CD4-positive, CD25-positive, alpha-beta regulatory T cell (primary cell): ENCODE data around the gene ANKS6. TPM values are rescaled to one million over a fixed set of nuclear protein-coding genes. Genes with fewer than 3 reads are reported as not detected.
A peak's percentile ranks its signal among the peaks of the same experiment; 100 is the strongest.

Source experiments
- ATAC-seq, 2 donors: fragments of 150-1000 bp; cut with Tn5 transposase; one replicate each; pipeline ENCODE4 v1.10.0; 2021; ENCODE audit warnings: low read depth in 2 of 2, moderate number of reproducible peaks in 2 of 2, moderate library complexity in 1 of 2
- DNase-seq, 3 donors: peaks; one replicate each; pipeline versions ENCODE4 v3.0.0 to v3.0.0-alpha.2; 2012 to 2022; ENCODE audit warnings: mixed read lengths in 1 of 3
- H3K27ac ChIP-seq: one replicate; pipeline ENCODE4 v1.7.0; 2013; ENCODE audit warnings: mild to moderate bottlenecking, low read length; ENCODE audit not compliant: insufficient read depth, poor library complexity, severe bottlenecking
- H3K27me3 ChIP-seq: one replicate; pipeline ENCODE4 v1.7.0; 2013; ENCODE audit warnings: low read length; ENCODE audit not compliant: control insufficient read depth, insufficient read depth
- H3K36me3 ChIP-seq: one replicate; pipeline ENCODE4 v1.7.0; 2013; ENCODE audit warnings: mild to moderate bottlenecking, low read length, moderate library complexity; ENCODE audit not compliant: control insufficient read depth, insufficient read depth
- H3K4me1 ChIP-seq: 2 replicates; pipeline ENCODE4 v1.7.0; 2013; ENCODE audit warnings: mild to moderate bottlenecking, low read length; ENCODE audit not compliant: insufficient read depth, control insufficient read depth, poor library complexity, severe bottlenecking
- H3K4me3 ChIP-seq: one replicate; pipeline ENCODE4 v1.7.0; 2013; ENCODE audit warnings: low read depth, mild to moderate bottlenecking, low read length, moderate library complexity
- H3K9me3 ChIP-seq, 2 experiments: 1 replicate in 1 of 2; 2 replicates in 1 of 2; pipeline ENCODE4 v1.7.0; 2013; ENCODE audit warnings: low read length in 2 of 2, mild to moderate bottlenecking in 1 of 2, moderate library complexity in 1 of 2; ENCODE audit not compliant: control insufficient read depth in 2 of 2
- H3K27ac Mint-ChIP-seq, 3 donors: one replicate each; pipeline ENCODE4 v1.8.0; 2020 to 2022; ENCODE audit warnings: mild to moderate bottlenecking in 3 of 3, mixed read lengths in 3 of 3, moderate library complexity in 2 of 3
- H3K27me3 Mint-ChIP-seq: one replicate; pipeline ENCODE4 v1.8.0; 2022; ENCODE audit warnings: mild to moderate bottlenecking, mixed read lengths
- H3K36me3 Mint-ChIP-seq: one replicate; pipeline ENCODE4 v1.8.0; 2020; ENCODE audit warnings: mixed read lengths
- H3K4me1 Mint-ChIP-seq, 4 donors: one replicate each; pipeline ENCODE4 v1.8.0; 2020 to 2022; ENCODE audit warnings: mixed read lengths in 4 of 4, mild to moderate bottlenecking in 1 of 4
- H3K4me3 Mint-ChIP-seq, 4 donors: one replicate each; pipeline ENCODE4 v1.8.0; 2020 to 2022; ENCODE audit warnings: mild to moderate bottlenecking in 4 of 4, mixed read lengths in 4 of 4, moderate library complexity in 3 of 4
- H3K9me3 Mint-ChIP-seq, 7 donors: one replicate each; pipeline ENCODE4 v1.8.0; 2020 to 2022; ENCODE audit warnings: mixed read lengths in 7 of 7, mild to moderate bottlenecking in 3 of 7, moderate library complexity in 2 of 7
- polyA plus RNA-seq, 4 donors: library from polyadenylated mRNA; unstranded; fragments of 300-500 nt; fragmentation: Illumina TruSeq; gene quantifications; one replicate each; pipeline ENCODE4 v1.2.3, GENCODE V29; 2021
- total RNA-seq: library from RNA; stranded (reverse); gene quantifications from one replicate; pipeline ENCODE4 v1.2.3, GENCODE V29; 2022

ANKS6 gene
- total and polyA plus RNA-seq, 5 donors from 2014 or later, result 2.4 to 8.2 (median 2.6) TPM

DNA sequence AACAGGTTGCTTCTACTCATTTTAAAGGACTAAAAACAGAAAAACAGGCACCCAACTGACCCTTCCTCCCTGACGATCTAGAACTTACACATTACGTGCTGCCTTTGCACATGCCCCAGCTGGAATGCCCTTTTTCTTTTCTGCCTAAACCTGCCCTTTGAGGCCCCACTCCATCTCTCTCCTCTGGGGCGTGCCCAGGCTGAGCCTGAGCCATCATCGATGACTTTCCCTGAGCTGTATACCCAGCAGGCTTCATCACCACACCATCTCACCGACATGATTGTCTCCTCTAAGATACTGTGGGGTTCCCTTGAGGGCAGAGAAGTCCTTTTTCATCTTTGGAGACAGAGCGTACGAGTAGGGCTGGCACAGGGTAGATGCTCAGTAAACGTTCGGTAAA lies 63.6 kb downstream of the ANKS6 start:
- ATAC-seq, result no peak
- no peaks in the 10 kb centered on the region for H3K36me3 ChIP-seq
- peaks cover 24% of the 10 kb centered on the region for H3K36me3 Mint-ChIP-seq
- H3K4me3 ChIP-seq, result no peak overlapping the region
- no peak overlapping the region for H3K27ac Mint-ChIP-seq
- no peak overlapping the region for H3K27ac ChIP-seq
- peak overlapping the region in 1 of 4 donors; percentile 1 for H3K4me3 Mint-ChIP-seq
- no peaks in the 10 kb centered on the region for H3K4me1 ChIP-seq
- DNase-seq, result no peak
- peaks cover 0 to 2% (median 0%) of the 10 kb centered on the region in 4 donors for H3K4me1 Mint-ChIP-seq
- no peaks in the 10 kb centered on the region for H3K9me3 ChIP-seq
- H3K27me3 Mint-ChIP-seq, result no peaks in the 10 kb centered on the region
- H3K9me3 Mint-ChIP-seq, result no peaks in the 10 kb centered on the region
- H3K27me3 ChIP-seq, result no peaks in the 10 kb centered on the region

- Mint-ChIP-seq H3K9me3 (no peaks in the 10 kb centered on the region), H3K27ac (no peak overlapping the region), H3K36me3 (peaks cover 19% of the 10 kb centered on the region), H3K4me3 (no peak overlapping the region), H3K27me3 (peaks cover 1% of the 10 kb centered on the region), H3K4me1 (peaks cover 0 to 2% (median 0%) of the 10 kb centered on the region in 4 donors)
- H3K4me1 ChIP-seq, result no peaks in the 10 kb centered on the region
- no peaks in the 10 kb centered on the region for H3K36me3 ChIP-seq
- ATAC-seq (no peak), DNase-seq (no peak)
- no peak overlapping the region for H3K27ac ChIP-seq
- no peak overlapping the region for H3K4me3 ChIP-seq
- H3K9me3 ChIP-seq, result no peaks in the 10 kb centered on the region
- no peaks in the 10 kb centered on the region for H3K27me3 ChIP-seq
These were observed 64.3 kb downstream of the ANKS6 start for GRCh38 chr9:98732091-98732490.

- H3K4me1 ChIP-seq, result no peaks in the 10 kb centered on the region
- no peak overlapping the region for H3K4me3 ChIP-seq
- Mint-ChIP-seq H3K36me3 (peaks cover 12% of the 10 kb centered on the region), H3K4me3 (no peak overlapping the region), H3K27ac (no peak overlapping the region), H3K4me1 (peaks cover 0 to 2% (median 0%) of the 10 kb centered on the region in 4 donors), H3K27me3 (peaks cover 6% of the 10 kb centered on the region), H3K9me3 (no peaks in the 10 kb centered on the region)
- DNase-seq (no peak), ATAC-seq (no peak)
- no peaks in the 10 kb centered on the region for H3K36me3 ChIP-seq
- no peaks in the 10 kb centered on the region for H3K9me3 ChIP-seq
- H3K27me3 ChIP-seq, result peaks cover 2% of the 10 kb centered on the region
- no peak overlapping the region for H3K27ac ChIP-seq
These were observed 65.5 kb downstream of the ANKS6 start for GRCh38 chr9:98730871-98731270.

- Mint-ChIP-seq H3K4me1 (peaks cover 0 to 2% (median 0%) of the 10 kb centered on the region in 4 donors), H3K27me3 (peaks cover 14% of the 10 kb centered on the region), H3K4me3 (no peak overlapping the region), H3K36me3 (no peaks in the 10 kb centered on the region), H3K27ac (no peak overlapping the region), H3K9me3 (peaks cover 0 to 7% (median 0%) of the 10 kb centered on the region in 7 donors)
- Histone ChIP-seq H3K9me3 (no peaks in the 10 kb centered on the region), H3K36me3 (no peaks in the 10 kb centered on the region), H3K4me3 (no peak overlapping the region), H3K4me1 (no peaks in the 10 kb centered on the region), H3K27ac (no peak overlapping the region), H3K27me3 (peaks cover 6% of the 10 kb centered on the region)
- ATAC-seq, result no peak
- no peak for DNase-seq
These were observed 67.9 kb downstream of the ANKS6 start for GRCh38 chr9:98728500-98728899.

DNA sequence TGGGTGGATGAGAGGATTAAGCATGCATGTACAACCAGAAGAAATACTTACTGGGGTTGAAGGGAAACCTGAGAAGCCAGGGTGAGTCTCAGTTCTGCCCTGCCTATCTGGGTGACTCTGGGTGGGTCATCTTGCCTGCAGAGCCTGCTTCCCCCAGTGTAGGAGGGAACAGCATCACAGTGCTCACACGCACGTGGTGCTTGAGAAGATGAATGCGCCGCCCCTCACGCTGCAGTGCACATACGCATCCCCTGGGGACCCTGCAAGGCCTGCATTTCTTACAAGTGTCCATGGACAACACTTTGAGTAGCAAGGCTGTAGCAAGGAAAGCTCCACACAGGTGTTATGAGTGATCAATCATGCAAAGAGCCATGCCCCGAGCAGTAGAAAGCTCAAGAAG lies 68.9 kb downstream of the ANKS6 start:
- H3K4me3 Mint-ChIP-seq, result no peak overlapping the region
- H3K9me3 Mint-ChIP-seq, result peaks cover 0 to 7% (median 3%) of the 10 kb centered on the region in 7 donors
- no peak overlapping the region for H3K4me3 ChIP-seq
- peaks cover 19% of the 10 kb centered on the region for H3K27me3 Mint-ChIP-seq
- H3K9me3 ChIP-seq, result no peaks in the 10 kb centered on the region
- H3K27ac ChIP-seq, result no peak overlapping the region
- H3K27ac Mint-ChIP-seq, result no peak overlapping the region
- DNase-seq (no peak), ATAC-seq (no peak)
- H3K36me3 Mint-ChIP-seq, result no peaks in the 10 kb centered on the region
- H3K27me3 ChIP-seq, result peaks cover 6% of the 10 kb centered on the region
- H3K4me1 Mint-ChIP-seq, result no peaks in the 10 kb centered on the region
- no peaks in the 10 kb centered on the region for H3K36me3 ChIP-seq
- H3K4me1 ChIP-seq, result no peaks in the 10 kb centered on the region

GRCh38 chr9:98726735-98727134 lies 69.6 kb downstream of the ANKS6 start:
- Mint-ChIP-seq H3K4me1 (no peaks in the 10 kb centered on the region), H3K9me3 (peaks cover 0 to 7% (median 3%) of the 10 kb centered on the region in 7 donors), H3K27me3 (peaks cover 25% of the 10 kb centered on the region), H3K36me3 (no peaks in the 10 kb centered on the region), H3K27ac (no peak overlapping the region), H3K4me3 (no peak overlapping the region)
- Histone ChIP-seq H3K27ac (no peak overlapping the region), H3K4me1 (no peaks in the 10 kb centered on the region), H3K27me3 (peaks cover 6% of the 10 kb centered on the region), H3K4me3 (no peak overlapping the region), H3K9me3 (no peaks in the 10 kb centered on the region), H3K36me3 (no peaks in the 10 kb centered on the region)
- DNase-seq (no peak), ATAC-seq (no peak)

DNA sequence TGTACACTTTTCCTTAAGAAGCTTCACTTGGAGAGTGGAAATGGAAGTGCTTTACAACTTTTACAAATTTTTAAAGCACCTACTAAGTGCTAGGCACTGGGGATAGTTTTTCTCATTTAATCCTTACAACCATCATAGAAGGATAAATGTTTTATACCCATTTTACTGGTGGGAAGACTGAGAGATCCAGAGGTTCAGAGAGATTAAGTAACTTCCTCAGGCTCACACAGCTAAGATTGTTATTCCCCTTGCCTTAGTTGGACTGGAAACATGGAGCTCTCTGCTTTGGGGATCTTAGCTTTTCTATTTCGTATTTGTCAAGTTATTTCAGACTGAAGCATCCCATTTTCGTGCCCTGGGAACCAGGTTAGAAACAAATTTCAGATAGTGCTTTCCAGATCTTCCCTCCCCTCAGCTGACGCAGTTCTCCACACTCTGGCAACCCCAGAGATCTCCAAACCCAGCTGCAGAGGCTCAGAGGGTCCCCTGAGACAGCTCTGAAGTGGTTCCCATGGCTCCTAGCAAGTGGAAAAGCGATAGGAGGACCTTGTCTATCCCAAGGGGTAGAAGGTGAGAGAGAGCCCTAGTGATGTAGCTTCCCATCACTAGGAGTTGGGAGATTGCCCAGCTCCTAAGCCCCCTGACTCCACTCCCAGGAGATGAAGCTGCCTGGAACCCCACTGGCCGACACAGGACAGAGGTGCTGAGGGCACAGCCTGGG lies 71.4 kb downstream of the ANKS6 start:
- Histone ChIP-seq H3K9me3 (no peaks in the 10 kb centered on the region), H3K27me3 (peaks cover 6% of the 10 kb centered on the region), H3K4me3 (no peak overlapping the region), H3K36me3 (no peaks in the 10 kb centered on the region), H3K4me1 (no peaks in the 10 kb centered on the region), H3K27ac (no peak overlapping the region)
- no peak overlapping the region for H3K27ac Mint-ChIP-seq
- DNase-seq, result no peak
- no peaks in the 10 kb centered on the region for H3K36me3 Mint-ChIP-seq
- H3K27me3 Mint-ChIP-seq, result peaks cover 34% of the 10 kb centered on the region
- H3K9me3 Mint-ChIP-seq, result peaks cover 0 to 7% (median 4%) of the 10 kb centered on the region in 7 donors
- no peak overlapping the region for H3K4me3 Mint-ChIP-seq
- no peak for ATAC-seq
- no peaks in the 10 kb centered on the region for H3K4me1 Mint-ChIP-seq

DNA sequence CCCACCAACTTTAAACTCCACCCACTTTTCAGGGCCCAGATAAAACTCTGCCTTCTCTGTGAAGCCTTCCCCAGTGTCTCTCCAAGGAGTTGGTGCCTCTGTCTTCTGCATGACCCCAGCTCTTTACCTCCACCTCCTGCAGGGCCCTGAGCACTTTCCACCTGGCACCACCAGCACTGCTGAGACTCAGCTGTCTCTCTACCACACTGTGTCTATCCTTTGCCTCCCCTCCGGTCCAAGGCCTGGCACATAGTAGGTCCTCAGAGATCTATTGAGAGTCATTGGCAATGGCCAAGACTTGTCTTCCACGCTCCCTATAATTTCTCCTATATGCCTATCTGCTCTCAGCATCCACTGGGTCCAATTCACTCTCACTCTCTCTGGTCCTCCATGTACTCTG lies 74.7 kb downstream of the ANKS6 start:
- Histone ChIP-seq H3K36me3 (no peaks in the 10 kb centered on the region), H3K9me3 (no peaks in the 10 kb centered on the region), H3K4me3 (no peak overlapping the region), H3K27me3 (peaks cover 4% of the 10 kb centered on the region), H3K4me1 (no peaks in the 10 kb centered on the region), H3K27ac (no peak overlapping the region)
- no peaks in the 10 kb centered on the region for H3K4me1 Mint-ChIP-seq
- DNase-seq (no peak), ATAC-seq (no peak)
- H3K27ac Mint-ChIP-seq, result peak overlapping the region in 1 of 3 donors; percentile 0
- H3K9me3 Mint-ChIP-seq, result peaks cover 0 to 8% (median 4%) of the 10 kb centered on the region in 7 donors
- H3K27me3 Mint-ChIP-seq, result peaks cover 35% of the 10 kb centered on the region
- H3K36me3 Mint-ChIP-seq, result no peaks in the 10 kb centered on the region
- no peak overlapping the region for H3K4me3 Mint-ChIP-seq
